Right ventricle myocardium inferior (tissue), 1 donor: ENCODE measurements around the gene DRAM1. TPM values are rescaled to one million over a fixed set of nuclear protein-coding genes. Genes with fewer than 3 reads are reported as not detected.
"Not testable (repeated sequence)": the region's sequence is repeated elsewhere in the genome, so short reads cannot be mapped to it uniquely, and the experiment has no call there.

Experiments used
- ATAC-seq: fragments of 200-7000 bp; cut with Tn5 transposase; one replicate; pipeline ENCODE4 v1.9.1; 2020; ENCODE audit warnings: mild to moderate bottlenecking, moderate library complexity
- DNase-seq: peaks from one replicate; pipeline ENCODE4 v3.0.0; 2021; ENCODE audit errors: missing footprints
- intact Hi-C: fragments of 100-400 bp; cut with DNase I; formaldehyde crosslinking; loops from one replicate; pipeline ENCODE4 v1.11.0; 2022
- total RNA-seq: library from RNA; stranded (reverse); fragmentation: NEBNext Ultra II Directional; extraction: Animal tissue kit (Norgen Biotek cat#: 25700); gene quantifications from one replicate; pipeline ENCODE4 v1.2.1, GENCODE V29; 2021
- donor health status: DM: no; HTN: yes; CAD: no; lungs with severe emphysema.

The DRAM1 gene
- total RNA-seq, 1 donor from 2014 or later = 6.2 TPM

GRCh38 chr12:101885912-101886561, 8.7 kb downstream of the DRAM1 start:
- intact Hi-C loops = no loop called here
- ATAC-seq (no peak), DNase-seq (no peak)

GRCh38 chr12:101889211-101889752, 11.9 kb downstream of the DRAM1 start:
- ATAC-seq (no peak), DNase-seq (no peak)
- intact Hi-C loops = no loop called here

GRCh38 chr12:101891462-101891971, 14.1 kb downstream of the DRAM1 start:
- DNase-seq = no peak
- ATAC-seq = peak; percentile 52
- intact Hi-C loops = no loop called here

GRCh38 chr12:101892794-101893193, 15.4 kb downstream of the DRAM1 start:
- DNase-seq (no peak), ATAC-seq (no peak)
- intact Hi-C loops = no loop called here

- ATAC-seq (no peak), DNase-seq (no peak)
- intact Hi-C loops = no loop called here
Observed at GRCh38 chr12:101901777-101902176, 24.4 kb downstream of the DRAM1 start.

- intact Hi-C loops = no loop called here
- ATAC-seq (no peak), DNase-seq (no peak)
Observed at GRCh38 chr12:101902641-101903040, 25.3 kb downstream of the DRAM1 start.

- DNase-seq (no peak), ATAC-seq (no peak)
- intact Hi-C loops = no loop called here
Observed at GRCh38 chr12:101906226-101906625, 28.8 kb downstream of the DRAM1 start.

- ATAC-seq (no peak), DNase-seq (no peak)
- intact Hi-C loops = no loop called here
Observed at GRCh38 chr12:101908395-101908794, 31.0 kb downstream of the DRAM1 start.

GRCh38 chr12:101909646-101910045, 32.3 kb downstream of the DRAM1 start:
- ATAC-seq (no peak), DNase-seq (no peak)
- intact Hi-C loops = no loop called here

GRCh38 chr12:101915841-101916240, 38.5 kb downstream of the DRAM1 start:
- no peak for ATAC-seq
- DNase-seq = no peak
- intact Hi-C loops = no loop called here

GRCh38 chr12:101918805-101919204, 41.4 kb downstream of the DRAM1 start:
- intact Hi-C loops = not testable (repeated sequence)

GRCh38 chr12:101919447-101919846, 42.1 kb downstream of the DRAM1 start:
- intact Hi-C loops = no loop called here
- ATAC-seq (no peak), DNase-seq (no peak)

More at GRCh38 chr12:101918805-101919204, 41.4 kb downstream of the DRAM1 start:
- DNase-seq, ATAC-seq: not testable (repeated sequence)

GRCh38 chr12:101920906-101921305, 43.5 kb downstream of the DRAM1 start:
- DNase-seq = no peak
- no peak for ATAC-seq
- intact Hi-C loops = no loop called here

GRCh38 chr12:101923045-101923718, 45.8 kb downstream of the DRAM1 start:
- DNase-seq = no peak
- ATAC-seq = no peak
- intact Hi-C loops = no loop called here

- DNase-seq (no peak), ATAC-seq (no peak)
- intact Hi-C loops = no loop called here
Observed at GRCh38 chr12:101924618-101925017, 47.2 kb downstream of the DRAM1 start.

- intact Hi-C loops = no loop called here
- ATAC-seq = peak; percentile 97
- DNase-seq = no peak
Observed at GRCh38 chr12:101925361-101925760, 48.0 kb downstream of the DRAM1 start.

GRCh38 chr12:101925935-101926334, 48.6 kb downstream of the DRAM1 start:
- ATAC-seq = no peak
- intact Hi-C loops = no loop called here
- no peak for DNase-seq

GRCh38 chr12:101927036-101927435, 49.7 kb downstream of the DRAM1 start:
- intact Hi-C loops = no loop called here
- no peak for ATAC-seq
- DNase-seq = no peak

GRCh38 chr12:101927999-101928398, 50.6 kb downstream of the DRAM1 start:
- no peak for ATAC-seq
- intact Hi-C loops = no loop called here
- no peak for DNase-seq

GRCh38 chr12:101928556-101928955, 51.2 kb downstream of the DRAM1 start:
- DNase-seq (no peak), ATAC-seq (no peak)
- intact Hi-C loops = no loop called here
